Measurements from ENCODE around the gene HOXA7. TPM values are rescaled to one million over a fixed set of nuclear protein-coding genes. Genes with fewer than 3 reads are reported as not detected.

Gene HOXA7
- total and polyA plus RNA-seq, 7 donors: 4.7 to 23.9 (median 9.1) TPM

DNA sequence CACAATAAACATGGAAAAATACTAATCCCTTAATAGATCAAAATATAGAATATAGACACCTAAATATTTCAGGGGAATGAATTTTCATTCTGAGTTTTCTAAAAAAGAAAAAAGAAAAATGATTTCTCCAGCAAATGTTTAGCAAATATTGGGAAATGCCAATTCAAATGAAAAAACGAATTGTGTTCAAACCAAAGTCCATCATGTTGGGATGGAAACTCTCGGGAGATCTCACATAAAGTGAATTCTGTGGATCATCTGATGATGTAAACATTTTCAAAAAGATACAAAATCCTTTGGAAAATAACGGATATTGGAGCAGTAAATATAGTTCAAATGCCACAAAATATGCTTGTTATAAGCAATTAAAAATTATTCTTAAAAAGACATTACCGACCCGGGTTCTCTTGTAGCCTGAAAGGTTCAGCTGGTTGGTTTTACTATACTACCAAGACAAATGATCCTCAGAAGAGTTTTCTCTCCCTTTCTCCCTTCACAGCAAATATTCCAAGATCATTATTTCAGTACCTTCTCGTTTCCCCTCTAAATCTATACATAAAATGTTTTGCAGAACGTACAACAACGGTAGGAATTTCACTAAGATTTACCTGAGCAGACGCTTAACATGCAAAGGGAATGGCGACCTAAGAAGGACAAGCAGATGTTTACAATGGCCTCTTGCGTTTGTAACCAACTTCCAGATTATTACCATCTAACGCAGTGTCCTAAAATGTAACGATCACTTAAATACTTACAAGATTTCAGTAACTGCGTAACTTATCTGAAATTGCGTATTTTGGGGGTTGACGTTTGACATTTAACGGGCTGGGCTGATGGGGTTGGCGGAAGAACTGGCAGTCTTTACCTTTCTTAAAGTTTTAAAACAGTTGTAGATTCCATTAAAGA lies 40.9 kb upstream of the HOXA7 start:
- H3K4me1 ChIP-seq: peaks cover 0 to 64% (median 30%) of the 10 kb centered on the region in 4 donors

DNA sequence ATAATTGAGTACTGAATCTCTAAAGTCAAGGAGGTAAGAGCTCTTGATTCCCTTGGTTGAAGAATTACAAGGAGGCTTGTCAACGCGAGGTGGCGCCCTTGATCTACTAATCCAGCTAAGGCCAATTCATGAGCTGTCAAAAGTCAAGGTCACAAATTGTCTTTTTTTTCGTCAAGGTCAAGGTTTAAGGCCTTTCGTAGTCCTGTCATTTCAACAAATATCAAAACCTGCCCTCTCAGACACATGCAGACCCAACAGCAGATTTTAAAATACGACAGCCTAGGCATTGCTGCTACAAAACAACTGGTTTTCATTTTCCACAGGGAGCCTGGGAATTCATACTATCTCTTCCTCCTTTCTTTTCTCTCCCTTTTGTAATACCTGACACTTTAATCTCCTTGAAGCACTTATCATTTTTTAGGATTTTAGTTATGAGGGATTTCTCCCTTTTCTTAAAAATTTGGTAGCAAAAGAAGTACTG lies 39.9 kb upstream of the HOXA7 start:
- Histone ChIP-seq H3K4me3 (peak overlapping the region; percentile 63 to 78 (median 70)), H3K27me3 (peaks cover 0 to 36% (median 0%) of the 10 kb centered on the region in 3 donors), H3K9me3 (no peaks in the 10 kb centered on the region), H3K27ac (peak overlapping the region in 3 of 4 donors; percentile 97 to 98 (median 98)), H3K4me1 (peaks cover 0 to 60% (median 35%) of the 10 kb centered on the region in 4 donors), H3K36me3 (no peaks in the 10 kb centered on the region)
- 1 to 4% methylated on average over 6 of the region's 6 CpGs for WGBS, 2 donors
- TF ChIP-seq, protein P1, sequence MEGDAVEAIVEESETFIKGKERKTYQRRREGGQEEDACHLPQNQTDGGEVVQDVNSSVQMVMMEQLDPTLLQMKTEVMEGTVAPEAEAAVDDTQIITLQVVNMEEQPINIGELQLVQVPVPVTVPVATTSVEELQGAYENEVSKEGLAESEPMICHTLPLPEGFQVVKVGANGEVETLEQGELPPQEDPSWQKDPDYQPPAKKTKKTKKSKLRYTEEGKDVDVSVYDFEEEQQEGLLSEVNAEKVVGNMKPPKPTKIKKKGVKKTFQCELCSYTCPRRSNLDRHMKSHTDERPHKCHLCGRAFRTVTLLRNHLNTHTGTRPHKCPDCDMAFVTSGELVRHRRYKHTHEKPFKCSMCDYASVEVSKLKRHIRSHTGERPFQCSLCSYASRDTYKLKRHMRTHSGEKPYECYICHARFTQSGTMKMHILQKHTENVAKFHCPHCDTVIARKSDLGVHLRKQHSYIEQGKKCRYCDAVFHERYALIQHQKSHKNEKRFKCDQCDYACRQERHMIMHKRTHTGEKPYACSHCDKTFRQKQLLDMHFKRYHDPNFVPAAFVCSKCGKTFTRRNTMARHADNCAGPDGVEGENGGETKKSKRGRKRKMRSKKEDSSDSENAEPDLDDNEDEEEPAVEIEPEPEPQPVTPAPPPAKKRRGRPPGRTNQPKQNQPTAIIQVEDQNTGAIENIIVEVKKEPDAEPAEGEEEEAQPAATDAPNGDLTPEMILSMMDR (IDR thresholded peaks at IDR 0.05): peak in 3 of 4 experiments; percentile 58 to 81 (median 76)
- TF ChIP-seq POLR2AphosphoS5 (IDR thresholded peaks at IDR 0.05): peak in 2 of 4 donors; percentile 32 to 53
- no peak for TF ChIP-seq EP300 (IDR thresholded peaks at IDR 0.05)
- no peak for TF ChIP-seq POLR2A (IDR thresholded peaks at IDR 0.05)
- peak; percentile 94 for DNase-seq
- intact Hi-C loops (cut with DNase I): loop anchor here (5.0 to 10.0 kb wide), 3 partner anchors 466 to 978 kb away; partner anchors contain the start of gene HIBADH

More for the DNA sequence above, 40.9 kb upstream of the HOXA7 start:
- Histone ChIP-seq H3K36me3 (no peaks in the 10 kb centered on the region), H3K27me3 (peaks cover 0 to 43% (median 3%) of the 10 kb centered on the region in 3 donors), H3K9me3 (no peaks in the 10 kb centered on the region), H3K4me3 (peak overlapping the region; percentile 63 to 78 (median 70)), H3K27ac (peak overlapping the region in 3 of 4 donors; percentile 97 to 98 (median 98))
- peak in 1 of 4 donors; percentile 5 for TF ChIP-seq POLR2AphosphoS5 (IDR thresholded peaks at IDR 0.05)
- no peak for TF ChIP-seq EP300 (IDR thresholded peaks at IDR 0.05)
- 7 to 25% methylated on average over 18 of the region's 18 CpGs for WGBS, 2 donors
- intact Hi-C loops (cut with DNase I): loop anchor here (2.0 to 10.0 kb wide), 6 partner anchors 379 to 977 kb away; partner anchors contain the start of gene HIBADH
- DNase-seq: no peak

DNA sequence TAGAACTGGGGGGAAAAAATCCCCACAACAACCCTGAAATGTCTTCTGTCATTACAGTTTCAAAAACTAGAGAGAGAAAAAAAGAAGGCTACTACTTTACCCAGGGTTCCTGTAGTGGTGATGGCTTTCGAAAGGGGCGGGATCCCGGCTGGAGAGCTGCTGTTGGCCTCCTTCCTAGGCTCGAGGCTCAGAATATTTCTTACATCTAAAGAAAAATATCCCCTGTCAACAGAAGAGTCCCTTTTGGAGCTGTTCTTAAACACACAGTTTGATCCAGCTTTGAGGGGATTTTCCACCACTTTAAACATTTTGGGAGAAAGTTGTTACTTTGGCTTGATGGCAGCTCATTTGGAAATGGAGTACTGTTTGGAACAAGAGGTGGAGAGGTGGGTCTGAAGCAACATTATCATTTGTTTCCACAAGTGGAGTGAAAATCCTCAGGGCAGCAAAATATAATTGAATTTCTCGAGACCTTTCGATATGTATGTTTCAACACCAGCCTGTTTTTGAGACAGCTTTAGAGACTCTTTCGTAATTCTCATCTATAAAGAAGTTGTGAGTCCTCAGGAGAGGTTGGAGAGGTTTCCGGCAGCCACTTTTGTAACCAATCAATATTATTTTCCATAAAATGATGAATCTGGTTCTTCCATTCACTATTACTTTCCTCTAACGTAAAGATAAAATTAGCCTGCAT lies 38.4 kb upstream of the HOXA7 start:
- Histone ChIP-seq H3K9me3 (no peaks in the 10 kb centered on the region), H3K4me1 (peaks cover 0 to 64% (median 41%) of the 10 kb centered on the region in 4 donors), H3K27ac (peak overlapping the region in 3 of 4 donors; percentile 97 to 98 (median 98)), H3K27me3 (peaks cover 0 to 31% (median 0%) of the 10 kb centered on the region in 3 donors), H3K36me3 (no peaks in the 10 kb centered on the region), H3K4me3 (peak overlapping the region; percentile 63 to 78 (median 70))
- WGBS, 2 donors: 18 to 39% methylated on average over 9 of the region's 9 CpGs
- TF ChIP-seq POLR2A (IDR thresholded peaks at IDR 0.05): no peak
- no peak for TF ChIP-seq EP300 (IDR thresholded peaks at IDR 0.05)
- TF ChIP-seq, protein P1 (IDR thresholded peaks at IDR 0.05): no peak
- TF ChIP-seq POLR2AphosphoS5 (IDR thresholded peaks at IDR 0.05): no peak
- no peak for DNase-seq
- intact Hi-C loops (cut with DNase I): loop anchor here (5.0 to 10.0 kb wide), 3 partner anchors 467 to 980 kb away; partner anchors contain the start of gene HIBADH

DNA sequence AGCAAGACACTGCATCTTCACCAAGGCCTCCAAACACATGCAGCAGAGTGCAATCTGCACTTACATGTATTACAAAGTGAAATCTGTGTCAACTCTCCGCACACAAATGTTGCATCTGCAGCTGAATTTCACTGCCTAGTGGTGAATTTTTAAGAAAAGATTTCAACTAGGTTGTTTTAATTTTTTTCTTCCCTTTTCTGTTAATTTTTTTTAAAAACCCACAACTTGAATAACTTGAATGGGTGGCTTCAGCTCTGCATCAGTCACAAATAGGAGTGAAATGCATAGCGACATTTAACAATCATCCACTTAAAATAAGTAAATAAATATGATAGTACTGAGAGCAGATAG lies 37.5 kb upstream of the HOXA7 start:
- TF ChIP-seq POLR2AphosphoS5 (IDR thresholded peaks at IDR 0.05): peak in 2 of 4 donors; percentile 5 to 28
- TF ChIP-seq POLR2A (IDR thresholded peaks at IDR 0.05): no peak
- H3K27me3 ChIP-seq: peaks cover 0 to 31% (median 0%) of the 10 kb centered on the region in 3 donors
- no peak for DNase-seq
- no peaks in the 10 kb centered on the region for H3K36me3 ChIP-seq
- intact Hi-C loops (cut with DNase I): loop anchor here (10.0 kb wide), 1 partner anchor 981 kb away; no protein-coding TSS in a partner anchor
- peaks cover 0 to 70% (median 49%) of the 10 kb centered on the region in 4 donors for H3K4me1 ChIP-seq
- peak overlapping the region; percentile 63 to 78 (median 70) for H3K4me3 ChIP-seq
- 14 to 37% methylated on average over 2 of the region's 2 CpGs for WGBS, 2 donors
- peak overlapping the region in 3 of 4 donors; percentile 97 to 98 (median 98) for H3K27ac ChIP-seq
- no peaks in the 10 kb centered on the region for H3K9me3 ChIP-seq

DNA sequence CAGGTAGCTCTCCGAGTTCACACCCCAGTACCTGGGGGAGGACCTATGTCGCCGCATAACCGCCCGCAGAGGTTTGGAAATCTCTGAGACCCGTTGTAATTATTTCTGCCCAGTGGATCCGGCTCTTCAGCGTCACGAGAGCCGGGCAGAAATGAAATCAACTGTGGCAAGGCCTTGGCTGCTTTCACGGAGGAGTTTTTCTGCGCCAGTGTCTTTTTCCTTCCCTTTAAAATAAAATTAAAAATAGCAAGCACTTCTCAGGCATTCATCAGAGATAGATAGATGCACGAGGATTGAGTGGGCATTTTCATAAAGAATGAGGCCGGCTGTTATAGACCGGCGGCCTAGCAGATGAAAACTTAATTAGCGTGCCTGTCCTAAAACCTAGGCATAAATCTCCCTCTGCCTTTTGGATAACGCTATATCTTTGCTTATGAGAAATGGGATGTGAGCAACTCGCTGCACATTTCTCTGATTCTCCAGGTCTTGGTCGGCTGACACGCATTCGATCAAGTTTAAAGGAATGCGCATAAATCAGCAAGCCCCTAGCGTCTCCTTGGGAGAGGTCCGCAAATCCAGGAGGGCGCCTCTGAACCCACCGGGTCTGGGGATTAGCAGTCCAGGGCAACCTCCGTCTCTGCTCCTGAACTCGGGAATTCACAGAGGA lies 37.0 kb upstream of the HOXA7 start:
- H3K9me3 ChIP-seq: no peaks in the 10 kb centered on the region
- no peak for TF ChIP-seq EP300 (IDR thresholded peaks at IDR 0.05)
- TF ChIP-seq, protein P1 (IDR thresholded peaks at IDR 0.05): no peak
- TF ChIP-seq POLR2A (IDR thresholded peaks at IDR 0.05): no peak
- TF ChIP-seq POLR2AphosphoS5 (IDR thresholded peaks at IDR 0.05): no peak
- WGBS, 2 donors: 12 to 21% methylated on average over 29 of the region's 29 CpGs
- no peak for DNase-seq
- peaks cover 0 to 29% (median 0%) of the 10 kb centered on the region in 3 donors for H3K27me3 ChIP-seq
- peak overlapping the region; percentile 43 to 76 (median 64) for H3K4me3 ChIP-seq
- H3K27ac ChIP-seq: peak overlapping the region in 3 of 4 donors; percentile 97 to 98 (median 98)
- H3K36me3 ChIP-seq: no peaks in the 10 kb centered on the region
- H3K4me1 ChIP-seq: peaks cover 0 to 72% (median 52%) of the 10 kb centered on the region in 4 donors
- intact Hi-C loops (cut with DNase I): loop anchor here (10.0 kb wide), 1 partner anchor 981 kb away; no protein-coding TSS in a partner anchor
